Subcutaneous abdominal adipose tissue (tissue), 5 donors: ENCODE measurements around the gene IMPACT.

Source experiments
- H3K27ac ChIP-seq: one replicate; pipeline ENCODE4 v1.7.0; 2013; ENCODE audit warnings: low read depth, mild to moderate bottlenecking, inconsistent platforms, low read length, moderate library complexity
- H3K27me3 ChIP-seq, 5 donors: one replicate each; pipeline ENCODE4 v1.7.0; 2013; ENCODE audit warnings: low read length in 5 of 5, inconsistent platforms in 1 of 5; ENCODE audit not compliant: control insufficient read depth in 5 of 5, insufficient read depth in 4 of 5
- H3K36me3 ChIP-seq, 5 donors: one replicate each; pipeline ENCODE4 v1.7.0; 2013; ENCODE audit warnings: low read length in 5 of 5; ENCODE audit not compliant: control insufficient read depth in 5 of 5, insufficient read depth in 5 of 5
- H3K4me1 ChIP-seq, 5 donors: one replicate each; pipeline ENCODE4 v1.7.0; 2013; ENCODE audit warnings: low read length in 5 of 5, mild to moderate bottlenecking in 3 of 5, moderate library complexity in 1 of 5; ENCODE audit not compliant: control insufficient read depth in 5 of 5, insufficient read depth in 5 of 5
- H3K4me3 ChIP-seq, 5 donors: one replicate each; pipeline ENCODE4 v1.7.0; 2013; ENCODE audit warnings: low read length in 5 of 5, low read depth in 1 of 5
- H3K9ac ChIP-seq, 5 donors: one replicate each; pipeline ENCODE4 v1.7.0; 2013; ENCODE audit warnings: low read length in 5 of 5, mild to moderate bottlenecking in 4 of 5, moderate library complexity in 3 of 5
- H3K9me3 ChIP-seq, 5 donors: one replicate each; pipeline ENCODE4 v1.7.0; 2013; ENCODE audit warnings: low read length in 5 of 5; ENCODE audit not compliant: control insufficient read depth in 5 of 5
- donor health status: healthy.
- donor health status: healthy.
- donor health status: healthy.
- donor health status: healthy.
- donor health status: healthy.

IMPACT gene

GRCh38 chr18:24470805-24471204 lies 44.3 kb downstream of the IMPACT start:
- H3K27ac ChIP-seq, result no peak overlapping the region
- H3K4me1 ChIP-seq, result no peaks in the 10 kb centered on the region
- H3K9me3 ChIP-seq, result no peaks in the 10 kb centered on the region
- no peaks in the 10 kb centered on the region for H3K27me3 ChIP-seq
- H3K4me3 ChIP-seq, result no peak overlapping the region
- no peak overlapping the region for H3K9ac ChIP-seq
- H3K36me3 ChIP-seq, result no peaks in the 10 kb centered on the region

- H3K27me3 ChIP-seq, result no peaks in the 10 kb centered on the region
- no peaks in the 10 kb centered on the region for H3K9me3 ChIP-seq
Measured at GRCh38 chr18:24472591-24472990, 46.1 kb downstream of the IMPACT start.

GRCh38 chr18:24474406-24474805 lies 47.9 kb downstream of the IMPACT start:
- H3K9ac ChIP-seq, result no peak overlapping the region
- no peaks in the 10 kb centered on the region for H3K36me3 ChIP-seq
- no peak overlapping the region for H3K4me3 ChIP-seq
- no peaks in the 10 kb centered on the region for H3K27me3 ChIP-seq
- no peaks in the 10 kb centered on the region for H3K4me1 ChIP-seq
- no peak overlapping the region for H3K27ac ChIP-seq
- H3K9me3 ChIP-seq, result no peaks in the 10 kb centered on the region

More at GRCh38 chr18:24472591-24472990, 46.1 kb downstream of the IMPACT start:
- H3K36me3 ChIP-seq, result no peaks in the 10 kb centered on the region
- H3K4me3 ChIP-seq, result no peak overlapping the region
- H3K27ac ChIP-seq, result no peak overlapping the region
- no peaks in the 10 kb centered on the region for H3K4me1 ChIP-seq
- no peak overlapping the region for H3K9ac ChIP-seq

GRCh38 chr18:24475926-24476589 lies 49.6 kb downstream of the IMPACT start:
- Histone ChIP-seq H3K36me3 (no peaks in the 10 kb centered on the region), H3K9me3 (no peaks in the 10 kb centered on the region), H3K4me1 (no peaks in the 10 kb centered on the region), H3K27me3 (no peaks in the 10 kb centered on the region), H3K9ac (no peak overlapping the region), H3K4me3 (no peak overlapping the region), H3K27ac (no peak overlapping the region)

GRCh38 chr18:24479371-24479770 lies 52.9 kb downstream of the IMPACT start:
- Histone ChIP-seq H3K4me3 (no peak overlapping the region), H3K9me3 (no peaks in the 10 kb centered on the region), H3K27me3 (no peaks in the 10 kb centered on the region)

GRCh38 chr18:24482821-24483220 lies 56.4 kb downstream of the IMPACT start:
- H3K4me1 ChIP-seq, result no peaks in the 10 kb centered on the region
- peaks cover 0 to 4% (median 0%) of the 10 kb centered on the region in 5 donors for H3K27me3 ChIP-seq
- H3K36me3 ChIP-seq, result no peaks in the 10 kb centered on the region
- no peak overlapping the region for H3K27ac ChIP-seq
- H3K9ac ChIP-seq, result no peak overlapping the region
- H3K4me3 ChIP-seq, result no peak overlapping the region
- H3K9me3 ChIP-seq, result no peaks in the 10 kb centered on the region

More at GRCh38 chr18:24479371-24479770, 52.9 kb downstream of the IMPACT start:
- no peak overlapping the region for H3K27ac ChIP-seq
- H3K4me1 ChIP-seq, result no peaks in the 10 kb centered on the region
- H3K36me3 ChIP-seq, result no peaks in the 10 kb centered on the region
- H3K9ac ChIP-seq, result no peak overlapping the region

- no peaks in the 10 kb centered on the region for H3K9me3 ChIP-seq
- H3K27me3 ChIP-seq, result peaks cover 0 to 4% (median 0%) of the 10 kb centered on the region in 5 donors
- H3K4me3 ChIP-seq, result no peak overlapping the region
- no peaks in the 10 kb centered on the region for H3K36me3 ChIP-seq
- H3K9ac ChIP-seq, result no peak overlapping the region
- H3K4me1 ChIP-seq, result no peaks in the 10 kb centered on the region
- no peak overlapping the region for H3K27ac ChIP-seq
Measured at GRCh38 chr18:24485681-24486080, 59.2 kb downstream of the IMPACT start.

GRCh38 chr18:24486684-24487083 lies 60.2 kb downstream of the IMPACT start:
- Histone ChIP-seq H3K36me3 (no peaks in the 10 kb centered on the region), H3K4me3 (no peak overlapping the region), H3K27ac (no peak overlapping the region), H3K27me3 (peaks cover 0 to 4% (median 0%) of the 10 kb centered on the region in 5 donors), H3K4me1 (no peaks in the 10 kb centered on the region), H3K9ac (no peak overlapping the region), H3K9me3 (no peaks in the 10 kb centered on the region)

- Histone ChIP-seq H3K27me3 (peaks cover 0 to 4% (median 0%) of the 10 kb centered on the region in 5 donors), H3K9ac (no peak overlapping the region)
Measured at GRCh38 chr18:24488824-24489493, 62.5 kb downstream of the IMPACT start.

GRCh38 chr18:24490539-24490938 lies 64.1 kb downstream of the IMPACT start:
- Histone ChIP-seq H3K36me3 (no peaks in the 10 kb centered on the region), H3K27ac (no peak overlapping the region), H3K4me3 (no peak overlapping the region), H3K9ac (no peak overlapping the region), H3K4me1 (no peaks in the 10 kb centered on the region), H3K27me3 (peaks cover 0 to 4% (median 0%) of the 10 kb centered on the region in 5 donors), H3K9me3 (peaks cover 0 to 3% (median 0%) of the 10 kb centered on the region in 5 donors)

More at GRCh38 chr18:24488824-24489493, 62.5 kb downstream of the IMPACT start:
- Histone ChIP-seq H3K4me1 (no peaks in the 10 kb centered on the region), H3K36me3 (no peaks in the 10 kb centered on the region), H3K27ac (no peak overlapping the region), H3K9me3 (peaks cover 0 to 3% (median 0%) of the 10 kb centered on the region in 5 donors), H3K4me3 (no peak overlapping the region)
